Heart right ventricle (tissue), 16 donors: ENCODE results near the gene CMC2. TPM values are rescaled to one million over a fixed set of nuclear protein-coding genes. Genes with fewer than 3 reads are reported as not detected.
A peak's percentile ranks its signal among the peaks of the same experiment; 100 is the strongest.

ENCODE experiments used
- ATAC-seq, 8 donors: fragments of 200-7000 bp; cut with Tn5 transposase; one replicate each; pipeline ENCODE4 v1.9.1; 2020; ENCODE audit warnings: mild to moderate bottlenecking in 8 of 8, moderate library complexity in 8 of 8, moderate number of reproducible peaks in 1 of 8
- DNase-seq, 2 donors: peaks; one replicate each; pipeline ENCODE4 v3.0.0-alpha.2; 2020
- H3K27ac ChIP-seq, 10 donors: fragments of 200-600 bp; sonication (generic) in 2 of 10; one replicate each; pipeline versions ENCODE4 v1.5.0 to v1.8.0; 2020 to 2022; ENCODE audit warnings: mild to moderate bottlenecking in 3 of 10
- H3K27me3 ChIP-seq, 7 donors: fragments of 200-600 bp; one replicate each; pipeline ENCODE4 v1.8.0; 2021 to 2022; ENCODE audit warnings: mild to moderate bottlenecking in 2 of 7
- H3K36me3 ChIP-seq, 9 donors: fragments of 200-600 bp; sonication (generic) in 1 of 9; one replicate each; pipeline versions ENCODE4 v1.5.0 to v1.8.0; 2020 to 2022; ENCODE audit warnings: mild to moderate bottlenecking in 2 of 9
- H3K4me1 ChIP-seq, 9 donors: fragments of 200-600 bp; sonication (generic) in 1 of 9; one replicate each; pipeline versions ENCODE4 v1.5.0 to v1.8.0; 2020 to 2022; ENCODE audit warnings: mild to moderate bottlenecking in 4 of 9
- H3K4me3 ChIP-seq, 10 donors: fragments of 200-600 bp; sonication (generic) in 2 of 10; one replicate each; pipeline versions ENCODE4 v1.5.0 to v1.8.0; 2020 to 2022; ENCODE audit warnings: mild to moderate bottlenecking in 7 of 10, moderate library complexity in 2 of 10
- H3K9me3 ChIP-seq, 11 donors: fragments of 200-600 bp in 10 of 11; sonication (generic) in 2 of 11; one replicate each; pipeline versions ENCODE4 v1.5.0 to v1.8.0; 2013 to 2022; ENCODE audit warnings: mild to moderate bottlenecking in 2 of 11, control low read depth in 1 of 11, moderate library complexity in 1 of 11
- WGBS, 2 donors: extraction: QIAGEN DNeasy Blood & Tissue Kit; methylation state at CpG; one replicate each; pipeline ENCODE4 v1.1.7; 2013; ENCODE audit warnings: inconsistent platforms in 1 of 2; 5-methylcytosine and 5-hydroxymethylcytosine counted together
- intact Hi-C, 10 donors: fragments of 100-400 bp; cut with DNase I; formaldehyde crosslinking; loops; one replicate each; pipeline versions ENCODE4 v1.11.1 to v1.14.2; 2022
- polyA plus RNA-seq, 2 donors: library from polyadenylated mRNA; stranded (reverse); fragments of 200-250 nt; gene quantifications; one replicate each; pipeline ENCODE4 v1.2.3, GENCODE V29; 2013
- total RNA-seq, 10 donors: library from RNA; stranded (reverse); fragmentation: NEBNext Ultra II Directional in 3 of 10; extraction: Animal tissue kit (Norgen Biotek cat#: 25700) in 3 of 10; gene quantifications; one replicate each; pipeline versions ENCODE4 v1.2.1 to v1.2.4, GENCODE V29; 2021 to 2023
- TF ChIP-seq, protein P1 (sequence below), 9 donors: fragments of 200-600 bp; sonication (generic) in 2 of 9; IDR thresholded peaks; one replicate each; pipeline versions ENCODE4 v1.5.0 to v1.8.0; 2021 to 2022; ENCODE audit warnings: antibody characterized with exemption in 9 of 9, mild to moderate bottlenecking in 5 of 9, moderate library complexity in 1 of 9
- donor health status: Arrhythmogenic right ventricular cardiomyopathy.
- donor health status: ischemic (EF 13 %, LVEDD 7.1; RV severe dilation, severe dysfunction).
- donor health status: healthy with polysubstance abuse.
- donor health status: DM: no; HTN: yes; CAD: no.
- donor health status: DM: no; HTN: no; CAD: no.
- donor health status: ischemic (EF 25% LVEDD 6.9; RV normal size, moderate dysfunction).
- donor health status: ischemic (EF 25% LVEDD 5.7; RV mildly dilated, moderate dysfunction).
- donor health status: healthy.
- donor health status: DM: yes; HTN: yes; CAD: no.
- donor health status: Ischemic cardiomyopathy.
- donor health status: ischemic (EF 35%, LVEDD 5.7; RV mildly dilated, moderate dysfunction).
- donor health status: nonischemic (EF 11% LVEDD 7.7; RV severe dilation, severe dysfunction).
- donor health status: DM: yes; HTN: yes; CAD: no.
- donor health status: PGD.
- donor health status: ischemic (EF 29% LVEDD 5.4; RV normal size, mild dysfunction).
- donor health status: nonischemic (EF 23%, LVEDD 6.1; RV moderate dilation, normal function).

CMC2 gene
- total and polyA plus RNA-seq, 12 donors = 84.3 to 341 (median 121) TPM

DNA sequence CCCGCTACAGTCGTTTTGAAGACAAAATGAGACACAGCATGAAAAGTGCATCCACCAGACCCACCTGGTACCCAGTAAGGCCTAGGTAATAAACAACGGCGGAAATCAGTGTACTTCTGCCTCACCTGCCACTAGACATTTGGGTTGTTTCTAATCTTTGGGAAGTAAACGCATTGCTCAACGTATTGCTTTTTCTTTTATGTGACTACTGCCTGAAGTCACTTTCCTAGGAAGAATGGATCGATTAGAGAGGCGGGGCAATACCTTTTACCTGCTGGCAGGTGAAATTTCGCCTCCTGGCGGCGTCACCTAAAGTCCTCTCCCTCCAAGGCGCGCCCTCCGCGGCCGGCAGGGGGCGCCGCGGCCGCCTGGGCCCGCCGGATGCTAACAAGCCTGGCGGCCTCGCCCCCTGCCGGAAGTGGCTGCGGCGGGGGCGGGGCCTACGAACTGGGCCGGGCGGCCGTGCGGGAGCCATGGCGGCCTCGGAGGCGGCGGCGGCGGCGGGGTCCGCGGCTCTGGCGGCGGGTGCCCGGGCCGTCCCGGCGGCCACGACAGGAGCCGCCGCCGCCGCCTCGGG is 28.8 kb upstream of the CMC2 start, which contains the start of gene ATMIN:
Gene ATMIN (plus strand): TSS at position 445 of the 577 bp plus-strand sequence. CDS start 29 bp downstream, at position 474.
- WGBS, 2 donors = 5 to 9% methylated on average over 46 to 54 of the region's 54 CpGs
- peaks cover 0 to 43% (median 25%) of the 10 kb centered on the region in 9 donors for H3K4me1 ChIP-seq
- intact Hi-C loops = loop anchor here in 6 of 10 donors (1.0 to 10.0 kb wide), 7 partner anchors 28 to 709 kb away; partner anchors contain the start of genes C16orf46 (in 5 of the 6), CENPN (in 1 of the 6), GAN (in 1 of the 6) and GCSH (in 1 of the 6)

DNA sequence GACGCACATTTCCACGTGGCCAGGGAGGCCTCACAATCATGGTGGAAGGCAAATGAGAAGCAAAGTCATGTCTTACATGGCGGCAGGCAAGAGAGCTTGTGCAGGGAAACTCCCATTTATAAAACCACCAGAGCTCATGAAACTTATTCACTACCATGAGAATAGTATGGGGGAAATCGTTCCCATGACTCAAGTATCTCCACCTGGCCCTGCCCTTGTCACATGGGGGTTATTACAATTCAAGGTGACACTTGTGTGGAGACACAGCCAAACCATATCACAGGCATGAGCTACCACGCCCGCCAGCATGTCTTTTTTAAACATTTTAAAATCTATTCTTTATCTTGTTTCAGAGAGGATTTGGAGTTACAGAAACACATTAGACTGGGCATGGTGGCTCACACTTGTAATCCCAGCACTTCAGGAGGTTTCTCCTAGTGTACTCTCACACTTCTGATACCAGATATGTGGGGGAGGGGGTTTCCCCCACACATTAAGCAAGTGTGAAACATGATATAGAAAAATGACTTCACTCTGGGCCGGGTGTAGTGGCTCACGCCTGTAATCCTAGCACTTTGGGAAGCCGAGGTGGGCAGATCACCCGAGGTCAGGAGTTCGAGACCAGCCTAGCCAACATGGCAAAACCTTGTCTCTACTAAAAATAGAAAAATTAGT is 23.4 kb upstream of the CMC2 start:
- ATAC-seq (no peak), DNase-seq (no peak)
- peaks cover 0 to under 1% (median 0%) of the 10 kb centered on the region in 9 donors for H3K4me1 ChIP-seq
- peaks cover 0 to 39% (median 0%) of the 10 kb centered on the region in 9 donors for H3K36me3 ChIP-seq
- intact Hi-C loops = loop anchor here in 3 of 10 donors (10.0 kb wide), 3 partner anchors 285 to 715 kb away; partner anchors contain the start of gene GAN (in 1 of the 3)
- H3K27me3 ChIP-seq = no peaks in the 10 kb centered on the region
- H3K4me3 ChIP-seq = no peak overlapping the region
- no peak overlapping the region for H3K27ac ChIP-seq
- TF ChIP-seq, protein P1, sequence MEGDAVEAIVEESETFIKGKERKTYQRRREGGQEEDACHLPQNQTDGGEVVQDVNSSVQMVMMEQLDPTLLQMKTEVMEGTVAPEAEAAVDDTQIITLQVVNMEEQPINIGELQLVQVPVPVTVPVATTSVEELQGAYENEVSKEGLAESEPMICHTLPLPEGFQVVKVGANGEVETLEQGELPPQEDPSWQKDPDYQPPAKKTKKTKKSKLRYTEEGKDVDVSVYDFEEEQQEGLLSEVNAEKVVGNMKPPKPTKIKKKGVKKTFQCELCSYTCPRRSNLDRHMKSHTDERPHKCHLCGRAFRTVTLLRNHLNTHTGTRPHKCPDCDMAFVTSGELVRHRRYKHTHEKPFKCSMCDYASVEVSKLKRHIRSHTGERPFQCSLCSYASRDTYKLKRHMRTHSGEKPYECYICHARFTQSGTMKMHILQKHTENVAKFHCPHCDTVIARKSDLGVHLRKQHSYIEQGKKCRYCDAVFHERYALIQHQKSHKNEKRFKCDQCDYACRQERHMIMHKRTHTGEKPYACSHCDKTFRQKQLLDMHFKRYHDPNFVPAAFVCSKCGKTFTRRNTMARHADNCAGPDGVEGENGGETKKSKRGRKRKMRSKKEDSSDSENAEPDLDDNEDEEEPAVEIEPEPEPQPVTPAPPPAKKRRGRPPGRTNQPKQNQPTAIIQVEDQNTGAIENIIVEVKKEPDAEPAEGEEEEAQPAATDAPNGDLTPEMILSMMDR (IDR thresholded peaks at IDR 0.05) = no peak
- H3K9me3 ChIP-seq = no peaks in the 10 kb centered on the region
- 81 to 94% methylated on average over 11 of the region's 11 CpGs for WGBS, 2 donors

More for the DNA sequence above, 28.8 kb upstream of the CMC2 start, which contains the start of gene ATMIN:
- DNase-seq (peak; percentile 76 to 89), ATAC-seq (peak; percentile 91 to 97 (median 96))
- peaks cover 0 to 27% (median 0%) of the 10 kb centered on the region in 9 donors for H3K36me3 ChIP-seq
- H3K27me3 ChIP-seq = no peaks in the 10 kb centered on the region
- TF ChIP-seq, protein P1 (IDR thresholded peaks at IDR 0.05) = peak; percentile 89 to 98 (median 96)
- peak within 1 kb of the TSS; percentile 68 to 95 (median 77) for H3K4me3 ChIP-seq
- H3K27ac ChIP-seq = peak within 1 kb of the TSS; percentile 73 to 90 (median 81)
- H3K9me3 ChIP-seq = no peaks in the 10 kb centered on the region

GRCh38 chr16:81026429-81026828 is 19.7 kb upstream of the CMC2 start:
- Histone ChIP-seq H3K9me3 (no peaks in the 10 kb centered on the region), H3K4me1 (no peaks in the 10 kb centered on the region), H3K27me3 (no peaks in the 10 kb centered on the region), H3K27ac (no peak overlapping the region), H3K36me3 (peaks cover 0 to 70% (median 7%) of the 10 kb centered on the region in 9 donors), H3K4me3 (no peak overlapping the region)
- DNase-seq (no peak), ATAC-seq (no peak)
- WGBS, 2 donors = 96 to 97% methylated on average over 4 of the region's 4 CpGs
- intact Hi-C loops = no loop called here
- TF ChIP-seq, protein P1 (IDR thresholded peaks at IDR 0.05) = no peak

DNA sequence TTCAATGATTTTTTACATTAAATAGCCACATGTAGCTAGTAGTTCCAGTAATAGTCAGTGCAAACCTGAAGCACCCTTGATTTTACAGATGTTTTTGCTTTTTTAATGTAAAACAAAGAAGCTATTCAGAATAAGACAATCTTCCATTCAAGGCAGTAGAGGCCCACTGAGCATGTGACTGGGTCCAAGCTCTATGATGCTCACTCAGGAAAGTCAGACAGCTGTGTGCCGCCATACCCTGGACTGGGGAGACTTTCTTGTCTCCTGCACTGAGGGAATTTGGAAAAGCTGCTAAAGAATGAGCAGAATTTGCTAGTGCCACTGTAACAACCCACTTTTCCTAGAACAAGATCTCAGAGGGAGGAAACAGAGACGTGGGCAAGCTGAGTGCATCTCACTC is 11.8 kb upstream of the CMC2 start:
- TF ChIP-seq, protein P1 (IDR thresholded peaks at IDR 0.05) = no peak
- Histone ChIP-seq H3K4me3 (no peak overlapping the region), H3K27ac (no peak overlapping the region), H3K4me1 (no peaks in the 10 kb centered on the region), H3K27me3 (no peaks in the 10 kb centered on the region), H3K9me3 (no peaks in the 10 kb centered on the region), H3K36me3 (peaks cover 0 to 99% (median 21%) of the 10 kb centered on the region in 9 donors)
- WGBS, 2 donors = 90 to 96% methylated on average over 2 of the region's 2 CpGs
- DNase-seq (no peak), ATAC-seq (no peak)
- intact Hi-C loops = no loop called here
